Measurements from ENCODE around the gene DUS3L.

- TF ChIP-seq CTCF (IDR thresholded peaks at IDR 0.05 in 4 of 5, conservative IDR thresholded peaks at IDR 0.05 in 1 of 5) (no peak), POLR2A (IDR thresholded peaks at IDR 0.05) (no peak)
These were observed 34.2 kb upstream of the DUS3L start for GRCh38 chr19:5825178-5825577.
